NB4 (cell line): ENCODE results near the gene CARMIL1.

Source experiments
- MYC ChIP-seq: IDR thresholded peaks from 2 replicates; pipeline ENCODE4 v1.6.1; 2011; ENCODE audit warnings: low read depth, low read length
- POLR2A ChIP-seq: IDR thresholded peaks from 2 replicates; pipeline ENCODE4 v1.6.1; 2011; ENCODE audit warnings: mild to moderate bottlenecking; ENCODE audit not compliant: insufficient read length; ENCODE audit errors: extremely low read depth
- TF ChIP-seq, protein P1 (sequence below): IDR thresholded peaks from one replicate; pipeline ENCODE4 v1.5.1; 2012; ENCODE audit warnings: low read depth, low read length

DNA sequence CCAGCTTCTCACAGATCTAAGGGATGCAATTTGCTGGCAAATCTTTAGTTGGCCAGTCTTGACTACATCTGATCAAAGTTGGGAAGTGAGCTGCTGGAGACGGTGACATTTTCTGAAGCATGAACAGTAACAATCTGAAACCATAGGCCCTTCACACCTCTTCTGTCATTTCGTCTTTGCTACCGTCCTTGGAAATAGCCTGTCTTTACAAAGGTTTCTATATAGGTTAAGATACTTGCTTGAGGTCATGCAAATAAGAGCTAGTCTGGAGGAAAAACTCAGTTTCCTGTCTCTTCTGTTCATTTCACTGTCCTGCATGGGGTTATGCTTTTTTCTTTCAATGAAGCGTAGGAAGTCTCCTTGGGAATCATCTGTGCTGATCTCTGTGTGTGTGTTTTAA, 55.6 kb downstream of the CARMIL1 start:
- TF ChIP-seq, protein P1, sequence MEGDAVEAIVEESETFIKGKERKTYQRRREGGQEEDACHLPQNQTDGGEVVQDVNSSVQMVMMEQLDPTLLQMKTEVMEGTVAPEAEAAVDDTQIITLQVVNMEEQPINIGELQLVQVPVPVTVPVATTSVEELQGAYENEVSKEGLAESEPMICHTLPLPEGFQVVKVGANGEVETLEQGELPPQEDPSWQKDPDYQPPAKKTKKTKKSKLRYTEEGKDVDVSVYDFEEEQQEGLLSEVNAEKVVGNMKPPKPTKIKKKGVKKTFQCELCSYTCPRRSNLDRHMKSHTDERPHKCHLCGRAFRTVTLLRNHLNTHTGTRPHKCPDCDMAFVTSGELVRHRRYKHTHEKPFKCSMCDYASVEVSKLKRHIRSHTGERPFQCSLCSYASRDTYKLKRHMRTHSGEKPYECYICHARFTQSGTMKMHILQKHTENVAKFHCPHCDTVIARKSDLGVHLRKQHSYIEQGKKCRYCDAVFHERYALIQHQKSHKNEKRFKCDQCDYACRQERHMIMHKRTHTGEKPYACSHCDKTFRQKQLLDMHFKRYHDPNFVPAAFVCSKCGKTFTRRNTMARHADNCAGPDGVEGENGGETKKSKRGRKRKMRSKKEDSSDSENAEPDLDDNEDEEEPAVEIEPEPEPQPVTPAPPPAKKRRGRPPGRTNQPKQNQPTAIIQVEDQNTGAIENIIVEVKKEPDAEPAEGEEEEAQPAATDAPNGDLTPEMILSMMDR, result no peak
- no peak for TF ChIP-seq MYC
- no peak for TF ChIP-seq POLR2A
